ENCODE measurements around the gene LINGO3.

Gene LINGO3

DNA sequence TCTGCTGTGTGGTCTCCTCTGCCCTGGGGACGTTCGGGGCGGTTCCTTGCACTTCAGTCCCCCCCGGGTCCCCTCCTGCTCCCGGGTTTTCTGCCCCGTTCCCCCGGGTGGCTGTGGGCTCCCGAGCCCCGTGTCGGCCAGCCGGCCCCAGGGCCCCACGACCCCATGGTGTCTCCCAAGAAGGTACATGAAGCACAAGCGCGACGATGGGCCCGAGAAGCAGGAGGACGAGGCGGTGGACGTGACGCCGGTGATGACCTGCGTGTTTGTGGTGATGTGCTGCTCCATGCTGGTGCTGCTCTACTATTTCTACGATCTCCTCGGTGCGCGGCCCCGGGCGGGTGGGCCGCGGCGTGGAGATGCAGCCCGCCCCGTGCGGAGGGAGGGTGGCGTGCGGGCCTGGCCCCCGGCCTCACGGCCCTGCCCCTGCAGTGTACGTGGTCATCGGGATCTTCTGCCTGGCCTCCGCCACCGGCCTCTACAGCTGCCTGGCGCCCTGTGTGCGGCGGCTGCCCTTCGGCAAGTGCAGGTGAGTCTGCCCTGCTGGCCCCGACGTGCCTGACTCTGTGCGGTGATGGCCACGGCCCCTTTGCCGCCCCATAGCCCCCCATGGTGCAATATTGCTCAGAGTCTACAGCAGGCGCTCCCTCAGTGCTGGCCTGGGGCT is 31.8 kb upstream of the LINGO3 start:
- DNase-seq (ENCODE audit: low spot score) = no peak

- no peak for DNase-seq (ENCODE audit: low spot score)
Measured at GRCh38 chr19:2338751-2339643, 31.0 kb upstream of the LINGO3 start.

GRCh38 chr19:2338055-2338615 is 30.2 kb upstream of the LINGO3 start:
- DNase-seq (ENCODE audit: low spot score) = no peak

DNA sequence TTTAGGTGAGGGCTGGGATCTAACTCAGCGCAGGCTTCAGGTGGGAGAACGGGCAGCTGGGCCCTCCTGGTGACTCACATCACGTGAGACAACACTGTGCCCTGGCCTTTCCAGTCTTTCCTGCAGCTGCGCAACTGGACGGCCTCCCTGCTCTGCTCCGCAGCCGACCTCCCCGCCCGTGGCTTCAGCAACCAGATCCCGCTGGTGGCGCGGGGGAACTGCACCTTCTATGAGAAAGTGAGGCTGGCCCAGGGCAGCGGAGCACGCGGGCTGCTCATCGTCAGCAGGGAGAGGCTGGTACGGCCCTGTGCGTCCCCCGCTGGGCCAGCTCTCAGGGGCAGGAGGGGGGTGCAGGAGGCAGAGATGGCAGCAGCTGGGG is 29.4 kb upstream of the LINGO3 start:
- DNase-seq (ENCODE audit: low spot score) = no peak

GRCh38 chr19:2336528-2337328 is 28.8 kb upstream of the LINGO3 start:
- DNase-seq (ENCODE audit: low spot score) = no peak

GRCh38 chr19:2335848-2336247 is 27.9 kb upstream of the LINGO3 start:
- DNase-seq (ENCODE audit: low spot score) = no peak

GRCh38 chr19:2334986-2335846 is 27.3 kb upstream of the LINGO3 start:
- no peak for DNase-seq (ENCODE audit: low spot score)

GRCh38 chr19:2334426-2334825 is 26.5 kb upstream of the LINGO3 start:
- DNase-seq (ENCODE audit: low spot score) = no peak

DNA sequence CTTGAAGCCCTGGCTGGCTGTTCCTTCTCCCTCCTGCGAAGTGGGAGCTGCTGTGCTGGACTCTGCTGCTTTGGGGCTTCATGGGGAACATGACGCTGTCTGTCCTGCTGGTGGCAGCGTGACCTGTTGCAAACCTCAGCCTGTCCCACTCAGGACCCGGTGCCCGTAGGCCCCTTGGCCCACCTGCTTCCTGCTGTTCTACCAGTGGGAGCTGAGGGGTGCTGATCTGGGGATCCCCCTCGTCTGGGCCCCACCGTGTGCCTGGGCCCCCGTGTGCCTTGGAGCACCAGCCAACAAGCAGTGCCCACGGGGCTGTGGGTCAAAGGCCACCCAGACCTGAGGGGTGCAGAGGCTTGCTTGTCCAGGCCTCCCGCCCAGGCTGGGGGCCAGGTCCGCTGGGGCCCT is 25.9 kb upstream of the LINGO3 start:
- no peak for DNase-seq (ENCODE audit: low spot score)

DNA sequence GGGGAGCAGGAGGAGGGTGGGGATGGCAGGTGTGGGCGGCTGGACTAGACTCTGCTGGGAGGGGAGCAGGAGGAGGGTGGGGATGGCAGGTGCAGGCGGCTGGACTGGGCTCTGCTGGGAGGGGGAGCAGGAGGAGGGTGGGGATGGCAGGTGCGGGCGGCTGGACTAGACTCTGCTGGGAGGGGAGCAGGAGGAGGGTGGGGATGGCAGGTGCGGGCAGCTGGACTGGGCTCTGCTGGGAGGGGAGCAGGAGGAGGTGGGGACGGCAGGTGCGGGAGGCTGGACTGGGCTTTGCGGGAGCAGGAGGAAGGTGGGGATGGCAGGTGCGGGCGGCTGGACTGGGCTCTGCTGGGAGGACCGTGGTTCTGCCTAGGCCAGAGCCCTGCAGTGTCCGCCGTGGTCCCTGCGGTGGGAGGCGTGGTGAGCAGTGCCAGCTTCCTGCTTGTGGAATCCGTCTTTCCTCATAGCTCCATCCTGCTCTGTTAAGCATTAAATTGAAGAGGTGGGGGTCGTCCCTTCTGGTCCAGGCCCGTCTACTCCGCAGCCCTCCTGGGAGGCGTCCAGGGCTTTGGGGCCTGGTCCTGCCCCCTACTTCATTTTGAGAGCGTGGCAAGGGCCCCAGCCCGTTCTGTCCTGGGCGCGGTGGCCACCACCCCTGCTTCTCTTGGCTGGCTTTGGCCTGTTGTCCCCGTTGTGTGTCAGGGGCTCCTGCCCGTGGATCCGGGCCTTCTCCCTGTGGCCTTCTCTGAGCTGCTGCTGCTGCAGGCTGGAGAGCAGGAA is 25.3 kb upstream of the LINGO3 start:
- DNase-seq (ENCODE audit: low spot score) = no peak

DNA sequence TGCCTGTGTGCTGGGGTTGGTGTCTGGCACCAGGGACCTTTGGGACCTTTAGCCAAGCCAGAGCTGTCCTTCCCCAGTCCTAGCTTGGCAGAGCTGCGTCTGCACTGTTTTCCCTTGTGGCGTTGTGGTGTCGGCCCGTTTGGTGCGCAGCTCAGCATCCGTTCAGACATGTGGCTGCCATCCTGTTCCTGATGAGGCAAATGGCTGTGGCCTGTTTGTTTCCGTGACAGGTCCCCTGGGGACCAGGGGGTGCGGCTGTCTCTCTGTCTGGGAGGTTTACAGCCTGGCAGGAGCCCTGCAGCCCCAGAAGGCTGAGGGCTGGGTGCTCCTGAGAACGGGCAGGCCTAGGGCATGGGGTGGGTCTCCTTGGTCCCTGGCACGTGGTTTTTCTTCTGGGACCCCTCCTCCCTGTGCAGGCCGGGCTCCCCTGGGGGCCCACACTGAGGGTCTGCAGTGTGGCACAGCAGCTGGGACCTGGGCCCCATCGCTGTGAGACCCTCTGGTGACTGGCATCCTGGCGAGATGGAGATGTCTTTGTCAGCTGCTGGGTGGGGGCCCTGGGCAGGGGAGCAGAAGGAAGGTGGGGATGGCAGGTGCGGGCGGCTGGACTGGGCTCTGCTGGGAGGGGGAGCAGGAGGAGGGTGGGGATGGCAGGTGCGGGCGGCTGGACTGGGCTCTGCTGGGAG is 24.5 kb upstream of the LINGO3 start:
- DNase-seq (ENCODE audit: low spot score) = no peak

- DNase-seq (ENCODE audit: low spot score) = no peak
Measured at GRCh38 chr19:2331601-2332246, 23.8 kb upstream of the LINGO3 start.

GRCh38 chr19:2330632-2331284 is 22.8 kb upstream of the LINGO3 start:
- DNase-seq (ENCODE audit: low spot score) = no peak

DNA sequence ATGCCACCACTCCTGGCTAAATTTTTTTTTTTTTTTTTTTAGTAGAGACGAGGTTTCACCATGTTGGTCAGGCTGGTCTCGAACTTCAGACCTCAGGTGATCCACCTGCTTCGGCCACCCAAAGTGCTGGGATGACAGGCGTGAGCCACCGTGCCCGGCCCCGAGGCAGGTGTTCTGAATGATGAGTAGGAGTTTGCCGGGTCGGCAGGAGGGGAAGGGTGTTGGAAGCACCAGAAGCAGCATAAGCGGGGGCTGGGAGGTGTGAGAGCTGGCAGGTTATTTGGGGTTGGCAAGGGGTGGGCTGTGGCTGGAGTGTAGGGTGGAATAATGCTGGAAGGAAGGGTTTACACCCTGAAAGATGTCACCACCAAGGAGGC is 22.3 kb upstream of the LINGO3 start:
- DNase-seq (ENCODE audit: low spot score) = no peak

GRCh38 chr19:2329501-2329916 is 21.6 kb upstream of the LINGO3 start:
- DNase-seq (ENCODE audit: low spot score) = no peak

DNA sequence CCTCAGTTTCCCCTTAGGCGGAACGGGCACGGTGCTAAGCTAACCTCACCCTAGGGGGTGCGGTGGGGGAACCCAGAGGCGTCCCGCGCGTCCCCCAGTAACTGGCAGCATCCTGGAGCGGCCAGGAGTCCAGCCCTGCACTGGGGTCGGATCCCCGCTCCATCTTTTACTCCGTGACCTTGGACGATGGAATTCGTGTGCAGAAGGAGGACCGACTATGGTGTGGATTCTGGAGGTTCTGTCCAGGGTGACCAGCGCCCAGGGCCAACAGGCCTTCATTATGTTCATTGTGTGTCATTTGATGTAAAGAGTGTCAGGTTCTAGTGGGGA is 21.2 kb upstream of the LINGO3 start:
- DNase-seq (ENCODE audit: low spot score) = no peak

- DNase-seq (ENCODE audit: low spot score) = peak; percentile 92
Measured at GRCh38 chr19:2328401-2329148, 20.6 kb upstream of the LINGO3 start, which contains the start of the genes LSM7 and SPPL2B. Gene LSM7, minus strand, starts transcription at chr19:2328586. Its CDS starts 20 bp downstream, at chr19:2328566. Gene SPPL2B, plus strand, starts transcription at chr19:2328684. Its CDS starts 26 bp downstream, at chr19:2328710.

DNA sequence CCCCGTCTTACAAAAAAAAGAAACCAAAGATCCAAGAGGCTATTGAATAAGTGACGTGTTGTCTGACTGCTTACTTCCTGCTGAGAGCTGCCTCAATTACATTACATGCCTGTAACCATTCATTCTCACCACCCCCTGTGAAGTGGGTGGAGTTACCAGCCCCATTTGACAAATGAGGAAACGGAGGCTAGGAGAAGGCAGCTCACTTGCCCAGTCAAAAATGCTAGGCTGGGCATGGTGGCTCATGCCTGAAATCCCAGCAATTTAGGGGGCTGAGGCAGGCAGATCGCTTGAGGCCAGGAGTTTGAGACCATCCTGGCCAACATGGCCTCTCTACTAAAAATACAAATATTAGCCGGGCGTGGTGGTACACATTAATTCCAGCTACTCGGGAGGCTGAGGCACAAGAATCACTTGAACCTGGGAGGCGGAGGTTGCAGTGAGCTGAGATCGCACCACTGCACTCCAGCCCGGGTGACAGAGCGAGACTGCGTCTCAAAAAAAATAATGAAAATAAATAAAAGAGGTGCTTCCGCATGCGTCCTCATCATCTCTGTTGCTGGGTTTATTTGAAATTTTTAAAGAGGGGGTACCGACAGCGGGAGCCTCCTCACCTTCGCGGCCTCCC is 19.9 kb upstream of the LINGO3 start:
- DNase-seq (ENCODE audit: low spot score) = peak; percentile 30

Measured in hematopoietic multipotent progenitor cell treated with erythropoietin and hydrocortisone succinate and interleukin-3 and kit ligand, for 15 days (in vitro differentiated cells).